Measurements from ENCODE around the gene DNM1. TPM values are rescaled to one million over a fixed set of nuclear protein-coding genes. Genes with fewer than 3 reads are reported as not detected.

Gene DNM1
- total and polyA plus RNA-seq, 2 experiments from 2014 or later = 36.0 to 42.0 TPM

GRCh38 chr9:128155736-128156500 is 47.3 kb upstream of the DNM1 start:
- H3K27ac Mint-ChIP-seq = no peak overlapping the region
- ATAC-seq = no peak

More at GRCh38 chr9:128155736-128156500, 47.3 kb upstream of the DNM1 start:
- H3K36me3 ChIP-seq (ENCODE audit: insufficient read depth) = no peaks in the 10 kb centered on the region
- TF ChIP-seq ZNF462 (CRISPR knock-in tag; IDR thresholded peaks at IDR 0.05) = no peak
- no peak for TF ChIP-seq ZNF114 (CRISPR knock-in tag; IDR thresholded peaks at IDR 0.05)
- no peak for TF ChIP-seq CTCF (conservative IDR thresholded peaks at IDR 0.05; ENCODE audit: low read depth in 2 of 2)
- TF ChIP-seq POLR2AphosphoS5 (IDR thresholded peaks at IDR 0.05; ENCODE audit: low read depth) = no peak
- TF ChIP-seq EZH2phosphoT487 (IDR thresholded peaks at IDR 0.05; ENCODE audit: unreplicated experiment) = no peak
- no peaks in the 10 kb centered on the region for H3K79me2 ChIP-seq (replicated peaks; ENCODE audit: insufficient read depth)
- no peak overlapping the region for H3K4me3 ChIP-seq
- H4K20me1 ChIP-seq (replicated peaks; ENCODE audit: insufficient read depth) = no peaks in the 10 kb centered on the region
- H3K4me2 ChIP-seq = no peak overlapping the region
- H3K27ac ChIP-seq (ENCODE audit: low read depth) = no peak overlapping the region
- peaks cover under 1% of the 10 kb centered on the region; the same call in 1 of the 2 replicates for H3K4me1 ChIP-seq (ENCODE audit: insufficient read depth)
- peaks cover 4% of the 10 kb centered on the region; the same call in 1 of the 2 replicates for H3F3A ChIP-seq (replicated peaks; ENCODE audit: low read depth)
- no peaks in the 10 kb centered on the region for H3K9me2 ChIP-seq (ENCODE audit: insufficient read depth)
- H3K4me1 Mint-ChIP-seq = peaks cover 2% of the 10 kb centered on the region
- H3K27me3 Mint-ChIP-seq (ENCODE audit: insufficient read depth, low read depth, poor library complexity) = peaks cover 1% of the 10 kb centered on the region
- no peaks in the 10 kb centered on the region for H3K27me3 ChIP-seq (ENCODE audit: insufficient read depth)
- H3K4me3 Mint-ChIP-seq = no peak overlapping the region
- H2AFZ ChIP-seq = no peak overlapping the region
- H3K36me3 Mint-ChIP-seq (ENCODE audit: low read depth) = no peaks in the 10 kb centered on the region
- DNase-seq (ENCODE audit: low spot score) = no peak
- H3K9me3 Mint-ChIP-seq = peaks cover 3% of the 10 kb centered on the region; the same call in 1 of the 3 replicates

Data from GM23338 (cell line).